Stimulated activated CD4-positive, alpha-beta T cell treated with anti-CD3 and anti-CD28 coated beads, Interleukin-1b, Interleukin-23, amount 100 ng/mL, for 24 hours (primary cell): Measurements from ENCODE around the gene TRPM5.

ENCODE experiments used
- DNase-seq, 4 experiments: peaks; one replicate each; pipeline ENCODE4 v3.0.0-alpha.2; 2020; ENCODE audit warnings: low read depth in 4 of 4, low spot score in 1 of 4

Gene TRPM5

GRCh38 chr11:2459016-2459725, 14.9 kb upstream of the TRPM5 start:
- DNase-seq = no peak

- no peak for DNase-seq
Measured at GRCh38 chr11:2458321-2458720, 14.0 kb upstream of the TRPM5 start.

DNA sequence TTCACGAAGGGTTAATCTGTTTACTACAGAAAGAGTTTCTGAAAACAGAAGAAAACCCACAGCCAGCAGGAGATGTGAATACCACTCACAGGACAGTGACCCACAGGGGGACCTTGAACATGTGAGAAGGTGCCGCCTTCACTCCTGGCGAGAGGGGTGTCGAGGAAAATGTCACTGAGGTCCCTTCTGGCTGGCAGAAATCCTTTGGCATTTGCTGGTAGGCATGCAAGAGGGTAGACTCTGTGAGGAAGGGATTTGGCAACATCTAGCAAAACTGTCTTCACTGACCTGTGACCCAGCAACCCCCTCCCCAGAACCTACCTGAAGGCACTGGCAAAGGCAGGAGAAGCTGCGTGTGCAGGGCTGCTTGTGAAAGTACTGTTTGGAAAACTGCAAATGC, 9.1 kb upstream of the TRPM5 start:
- DNase-seq = no peak

- DNase-seq = no peak
Measured at GRCh38 chr11:2452321-2453012, 8.2 kb upstream of the TRPM5 start.

GRCh38 chr11:2451916-2452315, 7.6 kb upstream of the TRPM5 start:
- DNase-seq = no peak

DNA sequence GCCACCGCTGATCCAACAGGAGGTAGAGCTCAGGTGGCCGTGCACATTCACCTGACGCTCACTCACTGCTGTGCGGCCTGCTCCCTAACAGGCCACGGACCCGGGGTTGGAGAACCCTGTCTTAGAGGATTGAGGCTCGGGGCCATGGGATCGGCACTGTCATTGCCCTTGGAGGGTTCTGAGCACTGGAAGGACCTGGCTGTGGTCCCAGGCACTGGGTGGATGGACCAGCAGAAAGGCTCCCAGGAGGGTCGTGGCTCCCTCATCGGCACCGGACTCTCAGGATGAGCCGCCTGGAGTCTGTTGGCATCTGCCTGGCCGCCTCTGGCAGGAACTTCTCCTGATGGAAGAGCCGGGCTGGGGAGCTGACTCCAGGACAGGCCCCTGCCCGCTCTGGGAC, 7.0 kb upstream of the TRPM5 start:
- no peak for DNase-seq

DNA sequence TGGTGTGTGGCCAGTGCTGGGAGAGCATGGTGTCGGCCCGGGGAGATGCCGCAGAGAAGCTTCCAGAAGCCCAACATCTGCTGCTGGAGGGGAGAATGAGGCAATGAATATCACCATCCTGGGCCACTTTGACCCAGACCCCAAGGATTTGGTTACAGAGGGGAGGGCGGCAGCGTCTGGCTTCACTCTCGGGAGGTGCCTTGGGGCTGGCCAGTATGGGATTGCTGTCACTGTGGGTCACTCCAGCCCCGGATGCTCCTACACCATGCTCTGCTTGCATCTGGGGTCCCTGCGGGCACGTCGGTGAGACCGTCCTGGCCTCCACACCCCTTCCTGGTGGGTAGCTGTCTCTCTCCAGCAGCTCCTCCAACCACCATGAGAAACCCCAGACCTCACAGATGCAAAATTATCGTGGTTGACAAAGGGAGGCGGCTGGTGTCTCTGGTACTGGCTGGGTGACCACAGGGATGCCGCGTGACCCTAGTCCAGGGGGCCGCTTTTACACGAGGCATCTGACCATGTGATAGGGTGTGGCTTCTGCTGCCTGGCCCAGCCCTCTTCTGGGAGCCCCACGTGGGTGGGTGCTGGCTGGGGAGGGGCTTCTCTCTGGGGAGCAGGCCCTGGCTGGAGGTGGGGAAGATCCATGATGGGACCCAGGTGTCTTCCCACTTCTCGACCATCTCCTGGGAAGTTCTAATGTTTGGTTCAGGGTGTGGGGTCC, 6.2 kb upstream of the TRPM5 start:
- DNase-seq = no peak

GRCh38 chr11:2449548-2450320, 5.4 kb upstream of the TRPM5 start:
- DNase-seq = no peak

GRCh38 chr11:2448661-2449547, 4.6 kb upstream of the TRPM5 start:
- DNase-seq = no peak

DNA sequence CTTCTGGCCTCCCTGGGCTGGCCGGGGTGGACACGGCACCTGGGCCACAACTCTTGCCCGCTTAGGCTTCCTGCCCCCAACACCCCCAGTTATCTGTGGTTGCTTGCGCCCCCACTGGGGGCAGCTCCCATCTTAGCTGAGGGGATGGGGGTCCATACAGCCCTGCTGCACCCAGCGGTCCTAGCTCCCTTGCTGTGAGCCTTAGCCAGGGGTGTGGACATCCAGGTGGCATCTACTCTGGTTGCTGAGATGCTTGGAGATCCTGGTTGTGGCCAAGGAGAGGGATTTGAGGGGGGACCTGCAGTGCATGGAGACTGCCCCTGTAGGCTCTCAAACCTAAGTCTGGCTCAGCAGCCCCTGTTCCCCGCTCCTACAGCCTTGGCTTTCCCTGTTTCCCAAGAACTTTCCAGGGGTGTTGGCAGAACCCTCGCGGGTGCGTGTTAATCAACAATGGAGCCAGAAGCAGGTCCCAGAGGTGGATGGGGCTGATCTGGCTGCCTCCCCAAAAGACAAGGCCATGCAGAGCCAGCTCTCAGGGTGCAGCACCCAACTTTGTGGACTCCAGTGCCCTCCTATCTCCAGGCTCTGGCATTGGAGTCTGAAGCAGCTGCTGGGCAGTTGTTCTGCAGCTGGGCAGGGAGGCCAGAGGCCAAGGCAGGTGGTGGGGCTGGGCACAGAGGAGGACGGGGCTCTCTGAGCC, 3.8 kb upstream of the TRPM5 start:
- no peak for DNase-seq

- DNase-seq = no peak
Measured at GRCh38 chr11:2447253-2447950, 3.1 kb upstream of the TRPM5 start.

- DNase-seq = no peak
Measured at GRCh38 chr11:2446590-2447252, 2.4 kb upstream of the TRPM5 start.

DNA sequence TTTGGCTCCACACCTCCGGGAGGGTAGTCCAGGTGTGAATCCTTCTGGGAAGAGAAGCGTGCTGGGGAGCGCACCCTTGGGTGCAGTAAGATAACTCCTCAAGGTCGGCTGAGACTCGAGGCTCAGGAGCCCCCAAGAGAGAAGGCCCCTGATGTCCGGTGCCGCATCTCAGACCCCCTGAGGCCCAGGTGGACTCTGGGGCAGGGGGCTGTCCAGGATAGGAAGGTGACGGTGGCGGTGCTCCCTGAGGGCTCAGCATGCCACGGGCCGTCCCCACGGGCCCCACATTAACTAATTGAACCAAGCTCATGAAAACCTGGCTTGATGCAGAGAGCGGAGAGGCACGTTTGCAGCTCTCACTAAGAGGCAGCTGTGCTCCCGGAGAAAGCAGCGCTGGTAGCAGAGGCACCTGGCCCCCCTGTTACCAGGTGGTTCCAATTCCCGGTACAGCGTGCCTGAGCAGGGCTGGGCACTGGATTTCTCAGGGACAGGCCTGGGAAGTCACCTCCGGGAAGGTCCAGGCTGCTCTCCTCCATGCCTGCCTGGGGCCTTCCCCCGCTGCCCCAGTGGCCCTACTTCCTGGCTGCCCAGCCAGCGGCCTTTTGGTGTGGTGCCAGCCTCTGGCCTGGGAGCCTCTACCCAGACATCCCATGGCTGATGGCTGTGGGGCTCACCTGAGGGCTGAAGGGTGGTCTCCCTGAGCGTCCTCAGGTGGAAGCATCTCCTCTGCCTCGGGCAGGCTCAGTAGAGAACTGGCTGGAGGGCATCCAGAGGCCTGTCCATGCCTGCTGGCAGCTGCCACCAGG, 1.6 kb upstream of the TRPM5 start:
- DNase-seq = no peak

DNA sequence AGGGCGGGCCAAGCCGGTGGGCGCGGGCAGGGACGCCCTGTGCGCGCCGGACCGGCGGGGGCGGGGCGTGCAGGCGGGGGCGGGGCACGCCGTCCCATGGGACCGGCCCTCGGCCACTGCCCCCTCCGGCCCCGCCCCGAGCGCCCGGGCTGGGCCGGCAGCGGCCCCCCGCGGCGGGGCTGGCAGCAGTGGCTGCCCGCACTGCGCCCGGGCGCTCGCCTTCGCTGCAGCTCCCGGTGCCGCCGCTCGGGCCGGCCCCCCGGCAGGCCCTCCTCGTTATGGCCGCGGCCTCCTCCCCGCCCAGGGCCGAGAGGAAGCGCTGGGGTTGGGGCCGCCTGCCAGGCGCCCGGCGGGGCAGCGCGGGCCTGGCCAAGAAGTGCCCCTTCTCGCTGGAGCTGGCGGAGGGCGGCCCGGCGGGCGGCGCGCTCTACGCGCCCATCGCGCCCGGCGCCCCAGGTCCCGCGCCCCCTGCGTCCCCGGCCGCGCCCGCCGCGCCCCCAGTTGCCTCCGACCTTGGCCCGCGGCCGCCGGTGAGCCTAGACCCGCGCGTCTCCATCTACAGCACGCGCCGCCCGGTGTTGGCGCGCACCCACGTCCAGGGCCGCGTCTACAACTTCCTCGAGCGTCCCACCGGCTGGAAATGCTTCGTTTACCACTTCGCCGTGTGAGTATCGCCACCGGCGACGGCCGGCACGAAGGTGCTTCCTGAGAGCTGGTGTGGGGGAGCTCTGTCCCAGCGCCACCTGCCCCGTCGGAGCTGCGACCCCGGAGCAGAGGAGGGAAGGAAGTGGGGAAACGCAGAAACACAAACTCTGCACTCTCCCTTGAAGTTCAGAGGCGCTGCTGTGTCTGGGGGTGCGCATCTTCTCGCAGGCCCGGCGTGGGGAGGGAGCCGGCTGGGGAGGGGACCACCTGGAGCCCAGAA, 769 bp upstream of the TRPM5 start, which contains the start of gene KCNQ1:
Gene KCNQ1 (plus strand): TSS at position 188 of the 925 bp plus-strand sequence. CDS start 91 bp downstream, at position 279.
- peak in 1 of 4 experiments; percentile 51 for DNase-seq

GRCh38 chr11:2443406-2443805, 908 bp downstream of the TRPM5 start:
- DNase-seq = no peak

- DNase-seq = no peak
Measured at GRCh38 chr11:2442589-2442988, 1.7 kb downstream of the TRPM5 start.

GRCh38 chr11:2441171-2441570, 3.1 kb downstream of the TRPM5 start:
- no peak for DNase-seq
